MCF 10A (cell line): ENCODE results near the gene KCNAB1. TPM values are rescaled to one million over a fixed set of nuclear protein-coding genes. Genes with fewer than 3 reads are reported as not detected.

Source experiments
- BruUV-seq: library from RNA; stranded (reverse); fragments of 400-500 nt; replicated peaks from 2 replicates; lab custom pipeline; 2021; lab: Mats Ljungman, UMichigan
- CTCF ChIA-PET: fragments of 300-600 bp; sonication (Branson Sonifier 250); formaldehyde crosslinking; extraction: SDS; loops from one replicate; lab custom pipeline; 2021; ENCODE audit warnings: antibody characterized with exemption, inconsistent platforms; lab: Yijun Ruan, JAX
- POLR2A ChIA-PET: fragments of 300-600, 350-650 bp; sonication (Branson Sonifier 250); formaldehyde crosslinking; extraction: SDS; loops from one replicate; lab custom pipeline; 2020; ENCODE audit warnings: antibody characterized with exemption, inconsistent platforms; lab: Yijun Ruan, JAX
- DNase-seq: peaks from one replicate; pipeline ENCODE4 v3.0.0-alpha.2; 2018; ENCODE audit not compliant: unreplicated experiment
- H3K27ac Mint-ChIP-seq: one replicate; pipeline ENCODE4 v1.8.0; 2022; ENCODE audit warnings: mild to moderate bottlenecking, low read depth, mixed read lengths; ENCODE audit not compliant: unreplicated experiment
- H3K27me3 Mint-ChIP-seq: one replicate; pipeline ENCODE4 v1.8.0; 2022; ENCODE audit warnings: mixed read lengths; ENCODE audit not compliant: insufficient read depth, unreplicated experiment
- H3K36me3 Mint-ChIP-seq: one replicate; pipeline ENCODE4 v1.8.0; 2022; ENCODE audit warnings: mild to moderate bottlenecking, moderate library complexity, mixed read lengths; ENCODE audit not compliant: insufficient read depth, unreplicated experiment
- H3K4me1 Mint-ChIP-seq: one replicate; pipeline ENCODE4 v1.8.0; 2022; ENCODE audit warnings: mixed read lengths; ENCODE audit not compliant: insufficient read depth, unreplicated experiment
- H3K4me3 Mint-ChIP-seq: one replicate; pipeline ENCODE4 v1.8.0; 2022; ENCODE audit warnings: mild to moderate bottlenecking, moderate library complexity, mixed read lengths; ENCODE audit not compliant: unreplicated experiment
- H3K9me3 Mint-ChIP-seq: one replicate; pipeline ENCODE4 v1.8.0; 2022; ENCODE audit warnings: mixed read lengths; ENCODE audit not compliant: unreplicated experiment
- CTCF ChIP-seq: fragments of 200-600 bp; IDR thresholded peaks from one replicate; pipeline ENCODE4 v1.8.0; 2022; ENCODE audit warnings: antibody characterized with exemption, mild to moderate bottlenecking; ENCODE audit not compliant: unreplicated experiment
- intact Hi-C: fragments of 100-400 bp; cut with micrococcal nuclease; formaldehyde crosslinking; loops from 2 replicates; pipeline ENCODE4 v1.14.1; 2022
- total RNA-seq: library from RNA; stranded (reverse); gene quantifications from 2 replicates; pipeline ENCODE4 v1.2.3, GENCODE V29; 2022

The KCNAB1 gene
- total RNA-seq, 1 experiment from 2014 or later = 0.44 TPM

- Mint-ChIP-seq H3K4me1 (no peaks in the 10 kb centered on the region), H3K4me3 (no peak overlapping the region)
- BruUV-seq = no TSS peak
Measured at GRCh38 chr3:156390846-156391245, 270.5 kb downstream of the KCNAB1 start.

GRCh38 chr3:156395961-156396710 is 275.8 kb downstream of the KCNAB1 start:
- no TSS peak for BruUV-seq
- POLR2A ChIA-PET = interaction anchor here (0.5 kb wide), 1 partner anchor 154 kb away, joined by 3 read pairs; no protein-coding TSS in a partner anchor
- H3K36me3 Mint-ChIP-seq = no peaks in the 10 kb centered on the region
- H3K4me3 Mint-ChIP-seq = no peak overlapping the region
- CTCF ChIA-PET = interaction anchor here (1.1 to 2.2 kb wide), 4 partner anchors 14 to 246 kb away, joined by 3 to 8 read pairs (median 4); no protein-coding TSS in a partner anchor
- H3K27me3 Mint-ChIP-seq = peaks cover 55% of the 10 kb centered on the region
- no peak overlapping the region for H3K27ac Mint-ChIP-seq
- no peaks in the 10 kb centered on the region for H3K9me3 Mint-ChIP-seq
- no peak for DNase-seq
- H3K4me1 Mint-ChIP-seq = no peaks in the 10 kb centered on the region
- intact Hi-C loops = no loop called here
- TF ChIP-seq CTCF = no peak

More at GRCh38 chr3:156390846-156391245, 270.5 kb downstream of the KCNAB1 start:
- DNase-seq = no peak
- ChIA-PET CTCF (interaction anchor here (0.6 kb wide), 3 partner anchors 186 to 717 kb away, joined by 3 read pairs; no protein-coding TSS in a partner anchor), POLR2A (interaction anchor here (0.7 kb wide), 1 partner anchor 1396 kb away, joined by 3 read pairs; no protein-coding TSS in a partner anchor)
- no peak overlapping the region for H3K27ac Mint-ChIP-seq
- intact Hi-C loops = no loop called here
- TF ChIP-seq CTCF = no peak
- no peaks in the 10 kb centered on the region for H3K36me3 Mint-ChIP-seq
- no peaks in the 10 kb centered on the region for H3K9me3 Mint-ChIP-seq
- peaks cover 78% of the 10 kb centered on the region for H3K27me3 Mint-ChIP-seq

- no TSS peak for BruUV-seq
- DNase-seq = no peak
- H3K9me3 Mint-ChIP-seq = no peaks in the 10 kb centered on the region
- no peaks in the 10 kb centered on the region for H3K4me1 Mint-ChIP-seq
- TF ChIP-seq CTCF = no peak
- ChIA-PET POLR2A (interaction anchor here (0.5 kb wide), 1 partner anchor 155 kb away, joined by 3 read pairs; no protein-coding TSS in a partner anchor), CTCF (interaction anchor here (1.1 to 1.2 kb wide), 2 partner anchors 90 to 247 kb away, joined by 3 read pairs; no protein-coding TSS in a partner anchor)
- H3K27me3 Mint-ChIP-seq = peaks cover 53% of the 10 kb centered on the region
- intact Hi-C loops = no loop called here
- H3K27ac Mint-ChIP-seq = no peak overlapping the region
- no peak overlapping the region for H3K4me3 Mint-ChIP-seq
- H3K36me3 Mint-ChIP-seq = no peaks in the 10 kb centered on the region
Measured at GRCh38 chr3:156396851-156397250, 276.5 kb downstream of the KCNAB1 start.

- ChIA-PET CTCF (interaction anchor here (0.6 to 1.2 kb wide), 3 partner anchors 12 to 20 kb away, joined by 3 read pairs; no protein-coding TSS in a partner anchor), POLR2A (no interaction called here)
- Mint-ChIP-seq H3K36me3 (no peaks in the 10 kb centered on the region), H3K27me3 (peaks cover 46% of the 10 kb centered on the region), H3K4me1 (no peaks in the 10 kb centered on the region), H3K4me3 (no peak overlapping the region), H3K9me3 (no peaks in the 10 kb centered on the region), H3K27ac (no peak overlapping the region)
- TF ChIP-seq CTCF = no peak
- intact Hi-C loops = no loop called here
- no peak for DNase-seq
- BruUV-seq = no TSS peak
Measured at GRCh38 chr3:156397534-156397933, 277.2 kb downstream of the KCNAB1 start.
